Breast epithelium (tissue), 3 donors: ENCODE measurements around the gene KRTAP4-3.

Source experiments
- CTCF ChIP-seq, 3 donors: fragments of 450-650 bp; IDR thresholded peaks; one replicate each; pipeline ENCODE4 v1.5.1; 2016 to 2017; ENCODE audit warnings: antibody characterized with exemption in 3 of 3, mild to moderate bottlenecking in 3 of 3, moderate library complexity in 3 of 3
- POLR2A ChIP-seq: fragments of 450-650 bp; IDR thresholded peaks from one replicate; pipeline ENCODE4 v1.6.1; 2016; ENCODE audit warnings: antibody characterized with exemption, mild to moderate bottlenecking, moderate library complexity
- POLR2AphosphoS5 ChIP-seq, 3 donors: sonication (generic); formaldehyde crosslinking; IDR thresholded peaks; one replicate each; pipeline ENCODE4 v1.6.1; 2017; ENCODE audit warnings: antibody characterized with exemption in 3 of 3

GRCh38 chr17:41215681-41216080, 47.7 kb upstream of the KRTAP4-3 start:
- TF ChIP-seq CTCF (IDR thresholded peaks at IDR 0.05): no peak
- TF ChIP-seq POLR2A: no peak
- no peak for TF ChIP-seq POLR2AphosphoS5 (IDR thresholded peaks at IDR 0.05)
